ENCODE results near the gene MRAP.
"Not testable (repeated sequence)": the region's sequence is repeated elsewhere in the genome, so short reads cannot be mapped to it uniquely, and the experiment has no call there.

MRAP gene

GRCh38 chr21:32299695-32300094 is 1.0 kb downstream of the MRAP start:
- no peak for DNase-seq (ENCODE audit: low read depth in 4 of 4, low spot score in 1 of 4)

GRCh38 chr21:32300117-32300681 is 1.5 kb downstream of the MRAP start:
- DNase-seq (ENCODE audit: low read depth in 4 of 4, low spot score in 1 of 4), result no peak

GRCh38 chr21:32301596-32301995 is 2.9 kb downstream of the MRAP start:
- DNase-seq (ENCODE audit: low read depth in 4 of 4, low spot score in 1 of 4), result no peak

GRCh38 chr21:32302560-32302959 is 3.9 kb downstream of the MRAP start:
- DNase-seq (ENCODE audit: low read depth in 4 of 4, low spot score in 1 of 4), result no peak

- no peak for DNase-seq (ENCODE audit: low read depth in 4 of 4, low spot score in 1 of 4)
Measured at GRCh38 chr21:32303385-32303784, 4.7 kb downstream of the MRAP start.

GRCh38 chr21:32304998-32305397 is 6.3 kb downstream of the MRAP start:
- no peak for DNase-seq (ENCODE audit: low read depth in 4 of 4, low spot score in 1 of 4)

GRCh38 chr21:32306021-32306780 is 7.5 kb downstream of the MRAP start:
- DNase-seq (ENCODE audit: low read depth in 4 of 4, low spot score in 1 of 4), result no peak

GRCh38 chr21:32307706-32308105 is 9.1 kb downstream of the MRAP start:
- DNase-seq (ENCODE audit: low read depth in 4 of 4, low spot score in 1 of 4), result no peak

- DNase-seq (ENCODE audit: low read depth in 4 of 4, low spot score in 1 of 4), result no peak
Measured at GRCh38 chr21:32308696-32309095, 10.0 kb downstream of the MRAP start.

- DNase-seq (ENCODE audit: low read depth in 4 of 4, low spot score in 1 of 4), result no peak
Measured at GRCh38 chr21:32309906-32310460, 11.3 kb downstream of the MRAP start.

GRCh38 chr21:32310976-32311375 is 12.3 kb downstream of the MRAP start:
- DNase-seq (ENCODE audit: low read depth in 4 of 4, low spot score in 1 of 4), result not testable (repeated sequence)

- no peak for DNase-seq (ENCODE audit: low read depth in 4 of 4, low spot score in 1 of 4)
Measured at GRCh38 chr21:32311621-32312020, 13.0 kb downstream of the MRAP start.

GRCh38 chr21:32312326-32312725 is 13.7 kb downstream of the MRAP start:
- DNase-seq (ENCODE audit: low read depth in 4 of 4, low spot score in 1 of 4), result no peak

GRCh38 chr21:32312976-32313375 is 14.3 kb downstream of the MRAP start:
- no peak for DNase-seq (ENCODE audit: low read depth in 4 of 4, low spot score in 1 of 4)

- DNase-seq (ENCODE audit: low read depth in 4 of 4, low spot score in 1 of 4), result no peak
Measured at GRCh38 chr21:32314806-32315205, 16.2 kb downstream of the MRAP start.

- no peak for DNase-seq (ENCODE audit: low read depth in 4 of 4, low spot score in 1 of 4)
Measured at GRCh38 chr21:32315511-32316281, 17.0 kb downstream of the MRAP start.

GRCh38 chr21:32316361-32317215 is 17.9 kb downstream of the MRAP start:
- DNase-seq (ENCODE audit: low read depth in 4 of 4, low spot score in 1 of 4), result no peak

GRCh38 chr21:32317726-32318125 is 19.1 kb downstream of the MRAP start:
- DNase-seq (ENCODE audit: low read depth in 4 of 4, low spot score in 1 of 4), result no peak

- no peak for DNase-seq (ENCODE audit: low read depth in 4 of 4, low spot score in 1 of 4)
Measured at GRCh38 chr21:32319012-32319411, 20.4 kb downstream of the MRAP start.

GRCh38 chr21:32320059-32320458 is 21.4 kb downstream of the MRAP start:
- no peak for DNase-seq (ENCODE audit: low read depth in 4 of 4, low spot score in 1 of 4)

GRCh38 chr21:32320726-32321125 is 22.1 kb downstream of the MRAP start:
- no peak for DNase-seq (ENCODE audit: low read depth in 4 of 4, low spot score in 1 of 4)

Data from stimulated activated CD4-positive, alpha-beta T cell treated with anti-CD3 and anti-CD28 coated beads, Interleukin-1b, Interleukin-23, amount 100 ng/mL, for 24 hours (primary cell).